IMR-90 (cell line): Measurements from ENCODE around the gene PPP1R14B. TPM values are rescaled to one million over a fixed set of nuclear protein-coding genes. Genes with fewer than 3 reads are reported as not detected.
A peak's percentile ranks its signal among the peaks of the same experiment; 100 is the strongest.

Experiments
- ATAC-seq: fragments of 200-7000 bp; cut with Tn5 transposase; 2 replicates; pipeline ENCODE4 v1.9.1; 2020; ENCODE audit warnings: low read depth, mild to moderate bottlenecking, moderate library complexity
- Bru-seq: library from RNA; stranded (reverse); fragments of 400-500 nt; gene quantifications from one replicate; lab custom pipeline; 2021; lab: Mats Ljungman, UMichigan
- BruChase-seq, 2 experiments: library from RNA; stranded (reverse); fragments of 400-500 nt; gene quantifications; one replicate each; lab custom pipeline; 2021; lab: Mats Ljungman, UMichigan
- BruUV-seq: library from RNA; stranded (reverse); fragments of 400-500 nt; replicated peaks from 2 replicates; lab custom pipeline; 2021; lab: Mats Ljungman, UMichigan
- CTCF ChIA-PET: fragments of 300-600 bp; formaldehyde crosslinking; extraction: SDS; loops from one replicate; lab custom pipeline; 2021; ENCODE audit warnings: antibody characterized with exemption; lab: Yijun Ruan, JAX
- POLR2A ChIA-PET: fragments of 300-600 bp; sonication (Branson Sonifier 250); formaldehyde crosslinking; loops from one replicate; lab custom pipeline; 2022; ENCODE audit warnings: antibody characterized with exemption; ENCODE audit not compliant: unreplicated experiment; lab: Charles Lee
- DNase-seq: peaks from one replicate; pipeline ENCODE4 v3.0.0; 2013
- H2AFZ ChIP-seq: replicated peaks from 2 replicates; pipeline ENCODE3; 2013; ENCODE audit warnings: low read length, mild to moderate bottlenecking; ENCODE audit not compliant: poor library complexity
- H2AK5ac ChIP-seq: 2 replicates; pipeline ENCODE4 v1.6.1; 2013; ENCODE audit warnings: low read depth, low read length, inconsistent platforms
- H2AK9ac ChIP-seq: replicated peaks from 2 replicates; pipeline ENCODE3; 2013; ENCODE audit warnings: mild to moderate bottlenecking, low read depth, low read length, moderate library complexity; ENCODE audit not compliant: poor library complexity
- H2BK120ac ChIP-seq: 2 replicates; pipeline ENCODE4 v1.6.1; 2013; ENCODE audit warnings: low read depth, low read length, inconsistent platforms
- H2BK15ac ChIP-seq: 3 replicates; pipeline ENCODE4 v1.6.1; 2013; ENCODE audit warnings: low read depth, low read length, inconsistent platforms
- H2BK20ac ChIP-seq: 2 replicates; pipeline ENCODE4 v1.6.1; 2013; ENCODE audit warnings: low read depth, mild to moderate bottlenecking, inconsistent platforms, low read length, moderate library complexity
- H2BK5ac ChIP-seq: 2 replicates; pipeline ENCODE4 v1.6.1; 2013; ENCODE audit warnings: mild to moderate bottlenecking, low read depth, low read length, inconsistent platforms; ENCODE audit not compliant: poor library complexity, severe bottlenecking
- H3K14ac ChIP-seq: replicated peaks from 2 replicates; pipeline ENCODE4 v1.6.1; 2013; ENCODE audit warnings: low read depth, low read length, inconsistent platforms
- H3K18ac ChIP-seq: 2 replicates; pipeline ENCODE4 v1.6.1; 2013; ENCODE audit warnings: low read depth, low read length, control low read depth
- H3K23ac ChIP-seq: 2 replicates; pipeline ENCODE4 v1.6.1; 2013; ENCODE audit warnings: low read depth, low read length, inconsistent platforms
- H3K27ac ChIP-seq: 2 replicates; pipeline ENCODE4 v1.5.1; 2013; ENCODE audit warnings: mild to moderate bottlenecking, control low read depth, low read length; ENCODE audit not compliant: insufficient read depth
- H3K27me3 ChIP-seq: 2 replicates; pipeline ENCODE4 v1.6.1; 2013; ENCODE audit warnings: low read length; ENCODE audit not compliant: control insufficient read depth, insufficient read depth
- H3K36me3 ChIP-seq: 2 replicates; pipeline ENCODE4 v1.6.1; 2013; ENCODE audit warnings: low read length, mixed read lengths; ENCODE audit not compliant: control insufficient read depth, insufficient read depth
- H3K4ac ChIP-seq: 2 replicates; pipeline ENCODE4 v1.6.1; 2013; ENCODE audit warnings: low read depth, low read length, inconsistent platforms
- H3K4me1 ChIP-seq: 2 replicates; pipeline ENCODE4 v1.6.1; 2013; ENCODE audit warnings: low read length, mixed read lengths; ENCODE audit not compliant: control insufficient read depth, insufficient read depth
- H3K4me2 ChIP-seq: 2 replicates; pipeline ENCODE4 v1.6.1; 2013; ENCODE audit warnings: low read depth, mild to moderate bottlenecking, control low read depth, low read length, moderate library complexity
- H3K4me3 ChIP-seq: 2 replicates; pipeline ENCODE4 v1.5.1; 2013; ENCODE audit warnings: low read depth, mild to moderate bottlenecking, control low read depth, low read length, moderate library complexity; ENCODE audit not compliant: insufficient read depth
- H3K56ac ChIP-seq: 2 replicates; pipeline ENCODE4 v1.6.1; 2013; ENCODE audit warnings: low read length, inconsistent platforms; ENCODE audit not compliant: insufficient read depth; ENCODE audit errors: extremely low read depth
- H3K79me1 ChIP-seq, 2 experiments: 2 replicates each; pipeline ENCODE4 v1.6.1; 2013; ENCODE audit warnings: low read length in 2 of 2, inconsistent platforms in 1 of 2, low read depth in 1 of 2
- H3K9ac ChIP-seq: 2 replicates; pipeline ENCODE4 v1.6.1; 2013; ENCODE audit warnings: low read depth, low read length, control low read depth
- H3K9me1 ChIP-seq: 2 replicates; pipeline ENCODE4 v1.6.1; 2013; ENCODE audit warnings: low read length, inconsistent platforms; ENCODE audit not compliant: insufficient read depth
- H3K9me3 ChIP-seq: 2 replicates; pipeline ENCODE4 v1.6.1; 2013; ENCODE audit warnings: low read length; ENCODE audit not compliant: control insufficient read depth, insufficient read depth
- H4K20me1 ChIP-seq: 2 replicates; pipeline ENCODE4 v1.6.1; 2013; ENCODE audit warnings: low read length, inconsistent platforms; ENCODE audit not compliant: insufficient read depth
- H4K5ac ChIP-seq: 2 replicates; pipeline ENCODE4 v1.6.1; 2013; ENCODE audit warnings: mild to moderate bottlenecking, low read depth, low read length, control low read depth
- H4K8ac ChIP-seq, 2 experiments: 2 replicates each; pipeline ENCODE4 v1.6.1; 2013; ENCODE audit warnings: low read depth in 2 of 2, low read length in 2 of 2, control low read depth in 1 of 2, inconsistent platforms in 1 of 2
- H4K91ac ChIP-seq: 2 replicates; pipeline ENCODE4 v1.6.1; 2013; ENCODE audit warnings: low read depth, low read length, inconsistent platforms; ENCODE audit not compliant: insufficient read depth
- BHLHE40 ChIP-seq: fragments of 150-350 bp; IDR thresholded peaks from 2 replicates; pipeline ENCODE4 v1.6.1; 2016; ENCODE audit warnings: mild to moderate bottlenecking, low read depth, low read length
- CHD1 ChIP-seq: IDR thresholded peaks from 2 replicates; pipeline ENCODE4 v1.6.1; 2012; ENCODE audit warnings: low read depth, low read length, improper control_type of control experiment
- FOS ChIP-seq: fragments of 150-350 bp; IDR thresholded peaks from 2 replicates; pipeline ENCODE4 v1.6.1; 2016; ENCODE audit warnings: low read depth, low read length
- MAFK ChIP-seq: IDR thresholded peaks from 2 replicates; pipeline ENCODE4 v1.6.1; 2012; ENCODE audit warnings: low read depth, low read length, improper control_type of control experiment
- NFE2L2 ChIP-seq: fragments of 150-350 bp; IDR thresholded peaks from 2 replicates; pipeline ENCODE4 v1.6.1; 2016; ENCODE audit warnings: low read depth, mild to moderate bottlenecking, low read length
- RCOR1 ChIP-seq: IDR thresholded peaks from 2 replicates; pipeline ENCODE4 v1.6.1; 2012; ENCODE audit warnings: mild to moderate bottlenecking, low read length, improper control_type of control experiment; ENCODE audit not compliant: insufficient replicate concordance
- RFX5 ChIP-seq: IDR thresholded peaks from 2 replicates; pipeline ENCODE4 v1.8.0; 2012; ENCODE audit warnings: low read depth, mild to moderate bottlenecking, low read length, moderate library complexity
- WGBS, 2 experiments: methylation state at CpG; one replicate each; pipeline versions ENCODE4 v1.1.5 to v1.1.7; 2013; ENCODE audit warnings: missing lambda C conversion rate in 2 of 2; ENCODE audit not compliant: insufficient read length in 1 of 2; ENCODE audit errors: extremely low coverage in 2 of 2; 5-methylcytosine and 5-hydroxymethylcytosine counted together
- dilution Hi-C: fragments of 300-500 bp; cut with HindIII; formaldehyde crosslinking; loops from one replicate; pipeline ENCODE4 v1.14.3; 2018; ENCODE audit warnings: low sequenced_read_pairs; ENCODE audit not compliant: unreplicated experiment
- in situ Hi-C: fragments of 300-500 bp; cut with MboI; formaldehyde crosslinking; loops from 3 replicates; pipeline ENCODE4 v1.14.3; 2019; ENCODE audit warnings: low sequenced_read_pairs, inconsistent platforms, mixed read lengths
- intact Hi-C: fragments of 100-400 bp; cut with micrococcal nuclease; formaldehyde crosslinking; loops from 2 replicates; pipeline ENCODE4 v1.10.0; 2022
- long read RNA-seq: library from polyadenylated mRNA; unstranded; transcript quantifications from one replicate; pipeline ENCODE4 v2.0.0, GENCODE V29; 2021; ENCODE audit not compliant: unreplicated experiment
- polyA plus RNA-seq, 3 experiments: library from polyadenylated mRNA; depleted of rRNA; stranded (reverse); fragments of >200 nt; gene quantifications; 2 replicates each; pipeline ENCODE4 v1.2.3, GENCODE V29; 2012; ENCODE audit warnings: low replicate concordance in 1 of 3
- total RNA-seq: library from RNA; depleted of rRNA; stranded (reverse); fragments of >200 nt; gene quantifications from 2 replicates; pipeline ENCODE4 v1.2.3, GENCODE V29; 2012; rRNA removed
- TF ChIP-seq, protein P1 (sequence below): conservative IDR thresholded peaks from 2 replicates; pipeline ENCODE4 v1.5.1; 2012; ENCODE audit warnings: mild to moderate bottlenecking, low read depth, low read length, improper control_type of control experiment
- TF ChIP-seq, protein P2 (sequence below): fragments of 150-350 bp; IDR thresholded peaks from 2 replicates; pipeline ENCODE4 v1.6.1; 2017; ENCODE audit warnings: mild to moderate bottlenecking, antibody characterized with exemption, low read length, low read depth

The PPP1R14B gene, protein sequence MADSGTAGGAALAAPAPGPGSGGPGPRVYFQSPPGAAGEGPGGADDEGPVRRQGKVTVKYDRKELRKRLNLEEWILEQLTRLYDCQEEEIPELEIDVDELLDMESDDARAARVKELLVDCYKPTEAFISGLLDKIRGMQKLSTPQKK
- total RNA-seq (176 and 206 TPM in 2 replicates), polyA plus RNA-seq (2012; rRNA removed) (257 and 355 TPM in 2 replicates), Bru-seq, nascent RNA (percentile 74 among the genes with signal in this experiment), BruChase-seq, experiment 1, labeled RNA remaining after a 6-hour chase (percentile 79 among the genes with signal in this experiment), BruChase-seq, experiment 2, labeled RNA remaining after a 2-hour chase (percentile 65 among the genes with signal in this experiment)
- polyA plus RNA-seq (2012; cell fraction: cytosol; rRNA removed): 272 and 281 TPM in 2 replicates
- polyA plus RNA-seq (2012; cell fraction: nucleus; rRNA removed; ENCODE audit: low replicate concordance): 133 and 164 TPM in 2 replicates
- long read RNA-seq, transcript PPP1R14B-201 (4 exons, 982 nt): major isoform, 121 of 135 reads
- long read RNA-seq, partial matches to known transcripts: 10 of 135 reads
- long read RNA-seq, other reads (novel, unspliced or antisense): 2 of 135 reads

DNA sequence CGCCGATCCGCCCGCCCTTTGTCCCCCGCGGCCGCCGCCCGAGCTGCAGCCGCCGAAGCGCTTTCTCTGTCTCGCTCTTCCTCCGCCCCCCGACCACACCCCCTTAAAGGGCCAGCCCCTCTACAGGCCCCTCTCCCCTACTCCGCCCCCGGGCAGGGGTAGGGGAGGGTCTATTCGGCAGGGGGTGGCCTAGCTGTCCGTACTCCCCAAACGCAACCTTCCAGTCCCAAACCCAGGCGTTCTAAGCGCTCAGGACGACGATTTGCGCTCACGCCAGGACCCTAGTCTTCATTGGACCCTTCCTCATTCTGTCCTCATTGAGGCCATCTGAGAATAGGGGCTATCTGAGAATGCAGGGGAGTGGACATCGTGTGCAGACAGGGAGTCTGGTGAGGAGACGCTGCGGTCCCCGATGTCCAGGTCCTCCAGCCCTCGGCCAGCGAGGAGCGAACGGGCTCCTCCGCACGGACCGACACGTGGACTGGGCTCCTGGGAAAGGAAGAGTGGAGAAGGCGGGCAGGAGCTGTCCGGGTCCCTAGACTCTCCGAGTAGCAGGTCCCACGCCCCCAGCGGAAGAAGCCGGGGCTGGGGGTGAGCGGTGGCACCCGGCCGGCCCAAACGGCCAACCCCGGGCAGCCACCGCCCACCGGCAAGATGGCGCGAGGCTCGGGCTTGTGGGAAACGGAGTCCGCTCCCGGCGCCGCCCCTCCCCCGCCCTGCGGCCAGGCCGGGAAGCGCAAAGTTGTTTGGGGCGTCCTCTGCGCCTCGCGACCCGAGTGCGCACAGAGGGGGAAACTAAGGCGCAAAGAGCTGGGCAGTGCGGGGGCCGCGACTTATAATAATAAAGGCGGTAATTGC lies at the start of gene PPP1R14B:
Gene PPP1R14B, minus strand, starts transcription at position 73 of the 858 bp plus-strand sequence. CDS start 270 bp downstream, outside the sequence.
- Histone ChIP-seq H3K4me3 (peak within 1 kb of the TSS; percentile 95), H3K36me3 (peaks cover 12% of the 10 kb centered on the region), H2AK5ac (peak within 1 kb of the TSS; percentile 100), H3K9me3 (no peaks in the 10 kb centered on the region), H2BK15ac (peak within 1 kb of the TSS; percentile 77; the same call in 1 of the 3 replicates), H4K8ac (peak within 1 kb of the TSS; percentile 97 to 99), H3K9ac (peak within 1 kb of the TSS; percentile 93), H3K27me3 (no peaks in the 10 kb centered on the region), H3K79me1 (peaks cover 7 to 37% of the 10 kb centered on the region in 2 experiments; a peak in 3 of 4 replicates), H3K4me1 (peaks cover 11% of the 10 kb centered on the region), H2BK5ac (peak within 1 kb of the TSS; percentile 98), H4K91ac (peak within 1 kb of the TSS; percentile 98), H2AFZ (peak within 1 kb of the TSS; percentile 92), H3K18ac (peak within 1 kb of the TSS; percentile 64), H2AK9ac (peak within 1 kb of the TSS; percentile 100), H4K20me1 (peaks cover 26% of the 10 kb centered on the region), H3K14ac (peak within 1 kb of the TSS; percentile 100), H3K4ac (peak within 1 kb of the TSS; percentile 100), H4K5ac (peak within 1 kb of the TSS; percentile 80), H2BK20ac (peak within 1 kb of the TSS; percentile 60), H3K9me1 (peaks cover 5% of the 10 kb centered on the region), H3K23ac (peak within 1 kb of the TSS; percentile 100), H2BK120ac (peak within 1 kb of the TSS; percentile 92), H3K27ac (peak within 1 kb of the TSS; percentile 98), H3K56ac (peak within 1 kb of the TSS; percentile 95), H3K4me2 (peak within 1 kb of the TSS; percentile 96)
- no TSS peak for BruUV-seq
- WGBS, 2 experiments: 3% methylated on average over 27 of the region's 74 CpGs; no CpG with 5 or more reads in 1 of the 2 experiments
- dilution Hi-C loops: no loop called here
- in situ Hi-C loops: no loop called here
- peak; percentile 80 for DNase-seq
- intact Hi-C loops: no loop called here
- ChIA-PET POLR2A (interaction anchor here (1.2 kb wide), 1 partner anchor 23 kb away, joined by 3 read pairs; no protein-coding TSS in a partner anchor), CTCF (interaction anchor here (2.1 kb wide), 1 partner anchor 54 kb away, joined by 7 read pairs; no protein-coding TSS in a partner anchor)
- ATAC-seq: peak; percentile 61
- TF ChIP-seq RFX5 (no peak), MAFK (no peak), NFE2L2 (no peak), RCOR1 (no peak), FOS (no peak), CHD1 (no peak), BHLHE40 (0 out of 2 replicates have a peak, but pooled peaks have one; percentile 35)
- TF ChIP-seq, protein P1, sequence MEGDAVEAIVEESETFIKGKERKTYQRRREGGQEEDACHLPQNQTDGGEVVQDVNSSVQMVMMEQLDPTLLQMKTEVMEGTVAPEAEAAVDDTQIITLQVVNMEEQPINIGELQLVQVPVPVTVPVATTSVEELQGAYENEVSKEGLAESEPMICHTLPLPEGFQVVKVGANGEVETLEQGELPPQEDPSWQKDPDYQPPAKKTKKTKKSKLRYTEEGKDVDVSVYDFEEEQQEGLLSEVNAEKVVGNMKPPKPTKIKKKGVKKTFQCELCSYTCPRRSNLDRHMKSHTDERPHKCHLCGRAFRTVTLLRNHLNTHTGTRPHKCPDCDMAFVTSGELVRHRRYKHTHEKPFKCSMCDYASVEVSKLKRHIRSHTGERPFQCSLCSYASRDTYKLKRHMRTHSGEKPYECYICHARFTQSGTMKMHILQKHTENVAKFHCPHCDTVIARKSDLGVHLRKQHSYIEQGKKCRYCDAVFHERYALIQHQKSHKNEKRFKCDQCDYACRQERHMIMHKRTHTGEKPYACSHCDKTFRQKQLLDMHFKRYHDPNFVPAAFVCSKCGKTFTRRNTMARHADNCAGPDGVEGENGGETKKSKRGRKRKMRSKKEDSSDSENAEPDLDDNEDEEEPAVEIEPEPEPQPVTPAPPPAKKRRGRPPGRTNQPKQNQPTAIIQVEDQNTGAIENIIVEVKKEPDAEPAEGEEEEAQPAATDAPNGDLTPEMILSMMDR: 0 out of 2 replicates have a peak, but pooled peaks have one; percentile 1
- TF ChIP-seq, protein P2, sequence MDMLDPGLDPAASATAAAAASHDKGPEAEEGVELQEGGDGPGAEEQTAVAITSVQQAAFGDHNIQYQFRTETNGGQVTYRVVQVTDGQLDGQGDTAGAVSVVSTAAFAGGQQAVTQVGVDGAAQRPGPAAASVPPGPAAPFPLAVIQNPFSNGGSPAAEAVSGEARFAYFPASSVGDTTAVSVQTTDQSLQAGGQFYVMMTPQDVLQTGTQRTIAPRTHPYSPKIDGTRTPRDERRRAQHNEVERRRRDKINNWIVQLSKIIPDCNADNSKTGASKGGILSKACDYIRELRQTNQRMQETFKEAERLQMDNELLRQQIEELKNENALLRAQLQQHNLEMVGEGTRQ: peak; percentile 51; the same call in 1 of the 2 replicates
